Endothelial cell (in vitro differentiated cells): Measurements from ENCODE around the gene UFD1. TPM values are rescaled to one million over a fixed set of nuclear protein-coding genes. Genes with fewer than 3 reads are reported as not detected.

Experiments
- DNase-seq: peaks from one replicate; pipeline ENCODE4 v3.0.0; 2021; ENCODE audit warnings: low spot score
- H3K27ac Mint-ChIP-seq: one replicate; pipeline ENCODE4 v1.8.0; 2021; ENCODE audit warnings: mixed read lengths, inconsistent platforms; ENCODE audit not compliant: unreplicated experiment
- H3K27me3 Mint-ChIP-seq: one replicate; pipeline ENCODE4 v1.8.0; 2021; ENCODE audit warnings: mild to moderate bottlenecking, moderate library complexity, mixed read lengths, inconsistent platforms; ENCODE audit not compliant: unreplicated experiment
- H3K36me3 Mint-ChIP-seq: one replicate; pipeline ENCODE4 v1.8.0; 2021; ENCODE audit warnings: mild to moderate bottlenecking, low read depth, mixed read lengths, inconsistent platforms; ENCODE audit not compliant: unreplicated experiment
- H3K4me1 Mint-ChIP-seq: one replicate; pipeline ENCODE4 v1.8.0; 2021; ENCODE audit warnings: mild to moderate bottlenecking, mixed read lengths, inconsistent platforms; ENCODE audit not compliant: unreplicated experiment
- H3K4me3 Mint-ChIP-seq: one replicate; pipeline ENCODE4 v1.8.0; 2021; ENCODE audit warnings: mild to moderate bottlenecking, mixed read lengths, inconsistent platforms; ENCODE audit not compliant: unreplicated experiment
- H3K9me3 Mint-ChIP-seq: one replicate; pipeline ENCODE4 v1.8.0; 2021; ENCODE audit warnings: mixed read lengths, inconsistent platforms; ENCODE audit not compliant: unreplicated experiment
- CTCF ChIP-seq: fragments of 200-600 bp; sonication (generic); IDR thresholded peaks from one replicate; pipeline ENCODE4 v1.5.0; 2021; ENCODE audit warnings: antibody characterized with exemption; ENCODE audit not compliant: unreplicated experiment
- total RNA-seq: library from RNA; stranded (reverse); fragmentation: NEBNext Ultra II Directional; extraction: Animal tissue kit (Norgen Biotek cat#: 25700); gene quantifications from one replicate; pipeline ENCODE4 v1.2.1, GENCODE V29; 2021; ENCODE audit not compliant: unreplicated experiment

UFD1 gene
- total RNA-seq, 1 donor from 2014 or later, result 86.2 TPM

GRCh38 chr22:19419464-19420178 is 59.4 kb downstream of the UFD1 start:
- peaks cover 36% of the 10 kb centered on the region for H3K4me1 Mint-ChIP-seq
- no peak for TF ChIP-seq CTCF
- no peaks in the 10 kb centered on the region for H3K27me3 Mint-ChIP-seq
- no peak for DNase-seq
- H3K4me3 Mint-ChIP-seq, result no peak overlapping the region
- H3K27ac Mint-ChIP-seq, result no peak overlapping the region
- peaks cover 7% of the 10 kb centered on the region for H3K36me3 Mint-ChIP-seq
- no peaks in the 10 kb centered on the region for H3K9me3 Mint-ChIP-seq

- Mint-ChIP-seq H3K4me3 (no peak overlapping the region), H3K4me1 (peaks cover 34% of the 10 kb centered on the region), H3K9me3 (no peaks in the 10 kb centered on the region), H3K27ac (no peak overlapping the region), H3K27me3 (no peaks in the 10 kb centered on the region), H3K36me3 (peaks cover 7% of the 10 kb centered on the region)
- no peak for TF ChIP-seq CTCF
- no peak for DNase-seq
Observed at GRCh38 chr22:19419086-19419463, 59.9 kb downstream of the UFD1 start.

GRCh38 chr22:19412923-19413322 is 66.1 kb downstream of the UFD1 start:
- no peak for TF ChIP-seq CTCF
- DNase-seq, result no peak
- Mint-ChIP-seq H3K27me3 (no peaks in the 10 kb centered on the region), H3K36me3 (no peaks in the 10 kb centered on the region), H3K9me3 (no peaks in the 10 kb centered on the region), H3K4me3 (no peak overlapping the region), H3K4me1 (no peaks in the 10 kb centered on the region), H3K27ac (no peak overlapping the region)

GRCh38 chr22:19412478-19412877 is 66.5 kb downstream of the UFD1 start:
- no peak for TF ChIP-seq CTCF
- H3K36me3 Mint-ChIP-seq, result peaks cover 4% of the 10 kb centered on the region
- H3K27me3 Mint-ChIP-seq, result no peaks in the 10 kb centered on the region
- no peak for DNase-seq
- H3K9me3 Mint-ChIP-seq, result no peaks in the 10 kb centered on the region
- H3K4me3 Mint-ChIP-seq, result no peak overlapping the region
- no peaks in the 10 kb centered on the region for H3K4me1 Mint-ChIP-seq
- H3K27ac Mint-ChIP-seq, result no peak overlapping the region

- H3K9me3 Mint-ChIP-seq, result no peaks in the 10 kb centered on the region
- H3K4me1 Mint-ChIP-seq, result no peaks in the 10 kb centered on the region
- H3K27me3 Mint-ChIP-seq, result no peaks in the 10 kb centered on the region
- H3K36me3 Mint-ChIP-seq, result peaks cover 9% of the 10 kb centered on the region
- no peak overlapping the region for H3K4me3 Mint-ChIP-seq
- DNase-seq, result no peak
- no peak for TF ChIP-seq CTCF
- no peak overlapping the region for H3K27ac Mint-ChIP-seq
Observed at GRCh38 chr22:19411690-19412045, 67.3 kb downstream of the UFD1 start.
